H1 (cell line): Measurements from ENCODE around the gene NEGR1. TPM values are rescaled to one million over a fixed set of nuclear protein-coding genes. Genes with fewer than 3 reads are reported as not detected.

Source experiments
- ATF2 ChIP-seq: IDR thresholded peaks from 2 replicates; pipeline ENCODE4 v1.6.1; 2012; ENCODE audit warnings: low read length, inconsistent platforms
- SP1 ChIP-seq: IDR thresholded peaks from 2 replicates; pipeline ENCODE4 v1.6.1; 2011; ENCODE audit warnings: low read depth, low read length
- SP2 ChIP-seq: IDR thresholded peaks from 2 replicates; pipeline ENCODE4 v1.6.1; 2012; ENCODE audit warnings: mild to moderate bottlenecking, low read length, inconsistent platforms
- USF2 ChIP-seq: IDR thresholded peaks from 2 replicates; pipeline ENCODE4 v1.6.1; 2011; ENCODE audit warnings: low read length, improper control_type of control experiment
- polyA plus RNA-seq, 7 experiments: library from polyadenylated mRNA; depleted of rRNA in 3 of 7; stranded (reverse) in 5 of 7; unstranded in 2 of 7; fragments of >200 nt in 5 of 7; fragments of 200-250 nt in 2 of 7; gene quantifications; 1 replicate in 5 of 7; 2 replicates in 1 of 7; 4 replicates in 1 of 7; pipeline versions ENCODE4 v1.2.1 to v1.2.3, GENCODE V29; 2011 to 2013; ENCODE audit warnings: missing spikeins in 2 of 7, mixed read lengths in 2 of 7
- total RNA-seq: library from RNA; stranded (reverse); fragmentation: NEBNext Ultra II Directional; extraction: Animal tissue kit (Norgen Biotek cat#: 25700); gene quantifications from 2 replicates; pipeline ENCODE4 v1.2.1, GENCODE V29; 2021

The NEGR1 gene
- total and polyA plus RNA-seq, 2 of the 8 experiments (the other 6 are each of a cell fraction or from before 2014, with no cell fraction given) = 0.71 to 1.3 TPM

- TF ChIP-seq SP1 (no peak), USF2 (no peak), SP2 (no peak), ATF2 (no peak)
- TF ChIP-seq, all 59 proteins: peak for 0
These were observed 112.1 kb downstream of the NEGR1 start (continued) for GRCh38 chr1:72170246-72170645.
